Endothelial cell (in vitro differentiated cells): ENCODE results near the gene ATAD3B. TPM values are rescaled to one million over a fixed set of nuclear protein-coding genes. Genes with fewer than 3 reads are reported as not detected.
"Not testable (repeated sequence)": the region's sequence is repeated elsewhere in the genome, so short reads cannot be mapped to it uniquely, and the experiment has no call there.

Experiments
- DNase-seq: peaks from one replicate; pipeline ENCODE4 v3.0.0; 2021; ENCODE audit warnings: low spot score
- H3K27ac Mint-ChIP-seq: one replicate; pipeline ENCODE4 v1.8.0; 2021; ENCODE audit warnings: mixed read lengths, inconsistent platforms; ENCODE audit not compliant: unreplicated experiment
- H3K27me3 Mint-ChIP-seq: one replicate; pipeline ENCODE4 v1.8.0; 2021; ENCODE audit warnings: mild to moderate bottlenecking, moderate library complexity, mixed read lengths, inconsistent platforms; ENCODE audit not compliant: unreplicated experiment
- H3K36me3 Mint-ChIP-seq: one replicate; pipeline ENCODE4 v1.8.0; 2021; ENCODE audit warnings: mild to moderate bottlenecking, low read depth, mixed read lengths, inconsistent platforms; ENCODE audit not compliant: unreplicated experiment
- H3K4me1 Mint-ChIP-seq: one replicate; pipeline ENCODE4 v1.8.0; 2021; ENCODE audit warnings: mild to moderate bottlenecking, mixed read lengths, inconsistent platforms; ENCODE audit not compliant: unreplicated experiment
- H3K4me3 Mint-ChIP-seq: one replicate; pipeline ENCODE4 v1.8.0; 2021; ENCODE audit warnings: mild to moderate bottlenecking, mixed read lengths, inconsistent platforms; ENCODE audit not compliant: unreplicated experiment
- H3K9me3 Mint-ChIP-seq: one replicate; pipeline ENCODE4 v1.8.0; 2021; ENCODE audit warnings: mixed read lengths, inconsistent platforms; ENCODE audit not compliant: unreplicated experiment
- CTCF ChIP-seq: fragments of 200-600 bp; sonication (generic); IDR thresholded peaks from one replicate; pipeline ENCODE4 v1.5.0; 2021; ENCODE audit warnings: antibody characterized with exemption; ENCODE audit not compliant: unreplicated experiment
- total RNA-seq: library from RNA; stranded (reverse); fragmentation: NEBNext Ultra II Directional; extraction: Animal tissue kit (Norgen Biotek cat#: 25700); gene quantifications from one replicate; pipeline ENCODE4 v1.2.1, GENCODE V29; 2021; ENCODE audit not compliant: unreplicated experiment

Gene ATAD3B
- total RNA-seq, 1 donor from 2014 or later = 27.2 TPM

- peaks cover 2% of the 10 kb centered on the region for H3K4me1 Mint-ChIP-seq
- DNase-seq = no peak
- peaks cover 10% of the 10 kb centered on the region for H3K36me3 Mint-ChIP-seq
- H3K4me3 Mint-ChIP-seq = peak overlapping the region; percentile 59
- H3K27ac Mint-ChIP-seq = no peak overlapping the region
- H3K9me3 Mint-ChIP-seq = no peaks in the 10 kb centered on the region
- no peak for TF ChIP-seq CTCF
- H3K27me3 Mint-ChIP-seq = peaks cover 6% of the 10 kb centered on the region
These were observed 46.5 kb downstream of the ATAD3B start for GRCh38 chr1:1517973-1518620.

- H3K4me3 Mint-ChIP-seq, H3K27me3 Mint-ChIP-seq: not testable (repeated sequence)
- peaks cover 10% of the 10 kb centered on the region for H3K36me3 Mint-ChIP-seq
These were observed 47.0 kb downstream of the ATAD3B start for GRCh38 chr1:1518621-1519007.

GRCh38 chr1:1519805-1520505, 48.4 kb downstream of the ATAD3B start:
- not testable (repeated sequence) for H3K4me1 Mint-ChIP-seq, H3K9me3 Mint-ChIP-seq, H3K27me3 Mint-ChIP-seq, DNase-seq, H3K4me3 Mint-ChIP-seq, H3K27ac Mint-ChIP-seq
- peaks cover 10% of the 10 kb centered on the region for H3K36me3 Mint-ChIP-seq

More at GRCh38 chr1:1518621-1519007, 47.0 kb downstream of the ATAD3B start:
- not testable (repeated sequence) for H3K9me3 Mint-ChIP-seq, DNase-seq, H3K4me1 Mint-ChIP-seq
- H3K27ac Mint-ChIP-seq = peak overlapping the region; percentile 36

- DNase-seq = no peak
- H3K9me3 Mint-ChIP-seq = no peaks in the 10 kb centered on the region
- H3K27me3 Mint-ChIP-seq = peaks cover 8% of the 10 kb centered on the region
- no peak for TF ChIP-seq CTCF
- H3K4me3 Mint-ChIP-seq = no peak overlapping the region
- H3K36me3 Mint-ChIP-seq = peaks cover 16% of the 10 kb centered on the region
- H3K27ac Mint-ChIP-seq = no peak overlapping the region
- no peaks in the 10 kb centered on the region for H3K4me1 Mint-ChIP-seq
These were observed 49.8 kb downstream of the ATAD3B start for GRCh38 chr1:1521331-1521730.

- not testable (repeated sequence) for H3K4me1 Mint-ChIP-seq, H3K9me3 Mint-ChIP-seq, DNase-seq, H3K4me3 Mint-ChIP-seq, H3K27ac Mint-ChIP-seq, H3K27me3 Mint-ChIP-seq
- peaks cover 16% of the 10 kb centered on the region for H3K36me3 Mint-ChIP-seq
These were observed 51.0 kb downstream of the ATAD3B start for GRCh38 chr1:1522536-1522935.

- H3K4me3 Mint-ChIP-seq, H3K27me3 Mint-ChIP-seq, H3K9me3 Mint-ChIP-seq, H3K4me1 Mint-ChIP-seq, DNase-seq, H3K27ac Mint-ChIP-seq: not testable (repeated sequence)
- H3K36me3 Mint-ChIP-seq = peaks cover 11% of the 10 kb centered on the region
These were observed 51.7 kb downstream of the ATAD3B start for GRCh38 chr1:1523226-1523625.

- not testable (repeated sequence) for H3K9me3 Mint-ChIP-seq, H3K4me3 Mint-ChIP-seq, DNase-seq, H3K27ac Mint-ChIP-seq, H3K27me3 Mint-ChIP-seq, H3K36me3 Mint-ChIP-seq, H3K4me1 Mint-ChIP-seq
These were observed 52.1 kb downstream of the ATAD3B start for GRCh38 chr1:1523651-1524050.

GRCh38 chr1:1524750-1525383, 53.3 kb downstream of the ATAD3B start:
- not testable (repeated sequence) for DNase-seq, H3K27me3 Mint-ChIP-seq, H3K27ac Mint-ChIP-seq

GRCh38 chr1:1526476-1526875, 54.9 kb downstream of the ATAD3B start:
- H3K27me3 Mint-ChIP-seq, H3K27ac Mint-ChIP-seq, DNase-seq, H3K9me3 Mint-ChIP-seq, H3K4me3 Mint-ChIP-seq, H3K36me3 Mint-ChIP-seq, H3K4me1 Mint-ChIP-seq: not testable (repeated sequence)

More at GRCh38 chr1:1524750-1525383, 53.3 kb downstream of the ATAD3B start:
- H3K36me3 Mint-ChIP-seq, H3K4me3 Mint-ChIP-seq, H3K4me1 Mint-ChIP-seq, H3K9me3 Mint-ChIP-seq: not testable (repeated sequence)
